ENCODE data around the gene PDCD1. TPM values are rescaled to one million over a fixed set of nuclear protein-coding genes. Genes with fewer than 3 reads are reported as not detected.
"Not testable (repeated sequence)": the region's sequence is repeated elsewhere in the genome, so short reads cannot be mapped to it uniquely, and the experiment has no call there.

Gene PDCD1
- total RNA-seq, 2 experiments from 2014 or later, result 2.4 to 2.5 TPM

GRCh38 chr2:241882091-241882625, 23.5 kb upstream of the PDCD1 start:
- ChIA-PET CTCF (no interaction called here), POLR2A (no interaction called here)
- DNase-seq (peak; percentile 58), ATAC-seq (peak; percentile 55)
- Mint-ChIP-seq H3K36me3 (ENCODE audit: low read depth) (peaks cover 26% of the 10 kb centered on the region), H3K27ac (peak overlapping the region; percentile 98), H3K27me3 (ENCODE audit: low read depth) (no peaks in the 10 kb centered on the region), H3K4me1 (ENCODE audit: low read depth) (peaks cover 30% of the 10 kb centered on the region), H3K4me3 (peak overlapping the region; percentile 87), H3K9me3 (ENCODE audit: insufficient read depth) (no peaks in the 10 kb centered on the region)

GRCh38 chr2:241880311-241881073, 21.8 kb upstream of the PDCD1 start:
- H3K9me3 Mint-ChIP-seq (ENCODE audit: insufficient read depth), result no peaks in the 10 kb centered on the region
- H3K27me3 Mint-ChIP-seq (ENCODE audit: low read depth), result no peaks in the 10 kb centered on the region
- ChIA-PET POLR2A (no interaction called here), CTCF (interaction anchor here (1.0 kb wide), 1 partner anchor 193 kb away, joined by 3 read pairs; the partner anchor contains the start of gene DTYMK)
- ATAC-seq, result no peak
- no peak for DNase-seq
- peak overlapping the region; percentile 87 for H3K4me3 Mint-ChIP-seq
- H3K4me1 Mint-ChIP-seq (ENCODE audit: low read depth), result peaks cover 32% of the 10 kb centered on the region
- peak overlapping the region; percentile 98 for H3K27ac Mint-ChIP-seq
- peaks cover 13% of the 10 kb centered on the region for H3K36me3 Mint-ChIP-seq (ENCODE audit: low read depth)

GRCh38 chr2:241879326-241879725, 20.6 kb upstream of the PDCD1 start:
- DNase-seq (no peak), ATAC-seq (no peak)
- no peaks in the 10 kb centered on the region for H3K27me3 Mint-ChIP-seq (ENCODE audit: low read depth)
- H3K27ac Mint-ChIP-seq, result peak overlapping the region; percentile 98
- H3K4me3 Mint-ChIP-seq, result no peak overlapping the region
- H3K36me3 Mint-ChIP-seq (ENCODE audit: low read depth), result peaks cover 9% of the 10 kb centered on the region
- H3K9me3 Mint-ChIP-seq (ENCODE audit: insufficient read depth), result no peaks in the 10 kb centered on the region
- ChIA-PET CTCF (interaction anchor here (0.6 to 2.2 kb wide), 6 partner anchors 11 to 192 kb away, joined by 3 to 24 read pairs (median 6); partner anchors contain the start of genes DTYMK and RTP5), POLR2A (interaction anchor here (1.0 to 1.6 kb wide), 3 partner anchors 11 to 193 kb away, joined by 4 to 10 read pairs (median 4); partner anchors contain the start of genes DTYMK and ING5)
- H3K4me1 Mint-ChIP-seq (ENCODE audit: low read depth), result peaks cover 36% of the 10 kb centered on the region

GRCh38 chr2:241877989-241878970, 19.6 kb upstream of the PDCD1 start:
- Mint-ChIP-seq H3K4me1 (ENCODE audit: low read depth) (peaks cover 36% of the 10 kb centered on the region), H3K27me3 (ENCODE audit: low read depth) (no peaks in the 10 kb centered on the region), H3K4me3 (no peak overlapping the region), H3K27ac (no peak overlapping the region), H3K36me3 (ENCODE audit: low read depth) (peaks cover 6% of the 10 kb centered on the region), H3K9me3 (ENCODE audit: insufficient read depth) (no peaks in the 10 kb centered on the region)
- ChIA-PET CTCF (interaction anchor here (0.7 to 2.2 kb wide), 18 partner anchors 10 to 213 kb away, joined by 3 to 24 read pairs (median 4); partner anchors contain the start of genes D2HGDH, DTYMK, ING5 and RTP5), POLR2A (interaction anchor here (1.2 to 1.6 kb wide), 3 partner anchors 12 to 192 kb away, joined by 3 to 10 read pairs (median 4); partner anchors contain the start of genes DTYMK and ING5)
- peak; percentile 84 for DNase-seq
- peak; percentile 24 for ATAC-seq

GRCh38 chr2:241877197-241877685, 18.5 kb upstream of the PDCD1 start:
- Mint-ChIP-seq H3K27ac (no peak overlapping the region), H3K9me3 (ENCODE audit: insufficient read depth) (no peaks in the 10 kb centered on the region), H3K4me3 (no peak overlapping the region), H3K36me3 (ENCODE audit: low read depth) (no peaks in the 10 kb centered on the region), H3K4me1 (ENCODE audit: low read depth) (peaks cover 29% of the 10 kb centered on the region), H3K27me3 (ENCODE audit: low read depth) (no peaks in the 10 kb centered on the region)
- POLR2A ChIA-PET, result no interaction called here
- no peak for DNase-seq
- CTCF ChIA-PET, result interaction anchor here (1.0 kb wide), 1 partner anchor 9 kb away, joined by 7 read pairs; the partner anchor contains the start of gene RTP5
- ATAC-seq, result no peak

GRCh38 chr2:241876528-241877196, 18.0 kb upstream of the PDCD1 start:
- ATAC-seq (no peak), DNase-seq (no peak)
- peaks cover 26% of the 10 kb centered on the region for H3K4me1 Mint-ChIP-seq (ENCODE audit: low read depth)
- CTCF ChIA-PET, result interaction anchor here (1.0 kb wide), 1 partner anchor 8 kb away, joined by 7 read pairs; the partner anchor contains the start of gene RTP5
- H3K9me3 Mint-ChIP-seq (ENCODE audit: insufficient read depth), result no peaks in the 10 kb centered on the region
- no peak overlapping the region for H3K4me3 Mint-ChIP-seq
- no peaks in the 10 kb centered on the region for H3K27me3 Mint-ChIP-seq (ENCODE audit: low read depth)
- no peak overlapping the region for H3K27ac Mint-ChIP-seq
- H3K36me3 Mint-ChIP-seq (ENCODE audit: low read depth), result no peaks in the 10 kb centered on the region
- POLR2A ChIA-PET, result no interaction called here

- H3K27ac Mint-ChIP-seq; H3K27me3 Mint-ChIP-seq (ENCODE audit: low read depth); DNase-seq; POLR2A ChIA-PET; H3K36me3 Mint-ChIP-seq (ENCODE audit: low read depth); H3K9me3 Mint-ChIP-seq (ENCODE audit: insufficient read depth); H3K4me3 Mint-ChIP-seq; ATAC-seq: not testable (repeated sequence)
- H3K4me1 Mint-ChIP-seq (ENCODE audit: low read depth), result peaks cover 30% of the 10 kb centered on the region
- CTCF ChIA-PET, result interaction anchor here (1.2 kb wide), 2 partner anchors 9 to 16 kb away, joined by 3 to 4 read pairs; no protein-coding TSS in a partner anchor
These were observed 17.2 kb upstream of the PDCD1 start for GRCh38 chr2:241875754-241876527.

- POLR2A ChIA-PET, result interaction anchor here (1.0 kb wide), 1 partner anchor 139 kb away, joined by 3 read pairs; no protein-coding TSS in a partner anchor
- Mint-ChIP-seq H3K4me1 (ENCODE audit: low read depth) (peaks cover 24% of the 10 kb centered on the region), H3K27ac (no peak overlapping the region), H3K9me3 (ENCODE audit: insufficient read depth) (no peaks in the 10 kb centered on the region), H3K36me3 (ENCODE audit: low read depth) (no peaks in the 10 kb centered on the region), H3K27me3 (ENCODE audit: low read depth) (no peaks in the 10 kb centered on the region), H3K4me3 (no peak overlapping the region)
- CTCF ChIA-PET, result interaction anchor here (1.3 kb wide), 1 partner anchor 135 kb away, joined by 3 read pairs; no protein-coding TSS in a partner anchor
- DNase-seq, result no peak
- ATAC-seq, result no peak
These were observed 15.7 kb upstream of the PDCD1 start for GRCh38 chr2:241874277-241874925.

GRCh38 chr2:241873803-241874110, 15.1 kb upstream of the PDCD1 start:
- ChIA-PET POLR2A (interaction anchor here (0.6 to 1.0 kb wide), 2 partner anchors 138 to 172 kb away, joined by 3 read pairs; partner anchors contain the start of gene ING5), CTCF (interaction anchor here (1.3 kb wide), 1 partner anchor 134 kb away, joined by 3 read pairs; no protein-coding TSS in a partner anchor)
- H3K4me3 Mint-ChIP-seq, result no peak overlapping the region
- H3K27ac Mint-ChIP-seq, result no peak overlapping the region
- no peaks in the 10 kb centered on the region for H3K27me3 Mint-ChIP-seq (ENCODE audit: low read depth)
- no peaks in the 10 kb centered on the region for H3K9me3 Mint-ChIP-seq (ENCODE audit: insufficient read depth)
- no peak for DNase-seq
- H3K4me1 Mint-ChIP-seq (ENCODE audit: low read depth), result peaks cover 30% of the 10 kb centered on the region
- H3K36me3 Mint-ChIP-seq (ENCODE audit: low read depth), result no peaks in the 10 kb centered on the region
- ATAC-seq, result no peak
